ENCODE data around the gene IFIT1.
"Not testable (repeated sequence)": the region's sequence is repeated elsewhere in the genome, so short reads cannot be mapped to it uniquely, and the experiment has no call there.

The IFIT1 gene

GRCh38 chr10:89373916-89374711 is 18.3 kb upstream of the IFIT1 start:
- Histone ChIP-seq H3K36me3 (replicated peaks) (no peaks in the 10 kb centered on the region), H3K4me3 (no peak overlapping the region), H3K4me1 (peaks cover 9% of the 10 kb centered on the region), H3K9me3 (no peaks in the 10 kb centered on the region), H3K27me3 (ENCODE audit: low read depth) (no peaks in the 10 kb centered on the region)
- in situ Hi-C loops (cut with MboI; ENCODE audit: low sequenced_read_pairs): loop anchor here (25.0 kb wide), 1 partner anchor 1712 kb away; the partner anchor contains the start of gene PAPSS2
- no peak for DNase-seq (ENCODE audit: low spot score in 2 of 2)

- peaks cover 9% of the 10 kb centered on the region for H3K4me1 ChIP-seq
These were observed 17.7 kb upstream of the IFIT1 start for GRCh38 chr10:89374713-89375141.

GRCh38 chr10:89377705-89378637 is 14.5 kb upstream of the IFIT1 start, which contains the start of gene IFIT1B:
Gene IFIT1B (plus strand): TSS chr10:89378056. CDS start chr10:89378136, 80 bp downstream.
- no peak for DNase-seq (ENCODE audit: low spot score in 2 of 2)
- H3K36me3 ChIP-seq (replicated peaks): no peaks in the 10 kb centered on the region
- in situ Hi-C loops (cut with MboI; ENCODE audit: low sequenced_read_pairs): no loop called here
- H3K4me1 ChIP-seq: peaks cover 9% of the 10 kb centered on the region
- no peaks in the 10 kb centered on the region for H3K27me3 ChIP-seq (ENCODE audit: low read depth)
- no peak within 1 kb of the TSS for H3K4me3 ChIP-seq
- H3K9me3 ChIP-seq: no peaks in the 10 kb centered on the region

More at GRCh38 chr10:89374713-89375141, 17.7 kb upstream of the IFIT1 start:
- in situ Hi-C loops (cut with MboI; ENCODE audit: low sequenced_read_pairs): loop anchor here (25.0 kb wide), 1 partner anchor 1712 kb away; the partner anchor contains the start of gene PAPSS2
- H3K4me3 ChIP-seq: no peak overlapping the region
- H3K36me3 ChIP-seq (replicated peaks): no peaks in the 10 kb centered on the region
- DNase-seq (ENCODE audit: low spot score in 2 of 2): no peak
- H3K9me3 ChIP-seq: no peaks in the 10 kb centered on the region
- H3K27me3 ChIP-seq (ENCODE audit: low read depth): no peaks in the 10 kb centered on the region

GRCh38 chr10:89379103-89379502 is 13.3 kb upstream of the IFIT1 start:
- Histone ChIP-seq H3K27me3 (ENCODE audit: low read depth) (no peaks in the 10 kb centered on the region), H3K4me3 (no peak overlapping the region), H3K36me3 (replicated peaks) (no peaks in the 10 kb centered on the region), H3K9me3 (no peaks in the 10 kb centered on the region), H3K4me1 (peaks cover 2% of the 10 kb centered on the region)
- DNase-seq (ENCODE audit: low spot score in 2 of 2): no peak
- in situ Hi-C loops (cut with MboI; ENCODE audit: low sequenced_read_pairs): no loop called here

- DNase-seq (ENCODE audit: low spot score in 2 of 2): no peak
- Histone ChIP-seq H3K9me3 (no peaks in the 10 kb centered on the region), H3K4me1 (no peaks in the 10 kb centered on the region), H3K4me3 (no peak overlapping the region), H3K27me3 (ENCODE audit: low read depth) (no peaks in the 10 kb centered on the region), H3K36me3 (replicated peaks) (no peaks in the 10 kb centered on the region)
- in situ Hi-C loops (cut with MboI; ENCODE audit: low sequenced_read_pairs): no loop called here
These were observed 9.7 kb upstream of the IFIT1 start for GRCh38 chr10:89382757-89383156.

- H3K4me3 ChIP-seq: no peak overlapping the region
- in situ Hi-C loops (cut with MboI; ENCODE audit: low sequenced_read_pairs): no loop called here
- no peaks in the 10 kb centered on the region for H3K4me1 ChIP-seq
- no peaks in the 10 kb centered on the region for H3K27me3 ChIP-seq (ENCODE audit: low read depth)
- no peaks in the 10 kb centered on the region for H3K36me3 ChIP-seq (replicated peaks)
- no peaks in the 10 kb centered on the region for H3K9me3 ChIP-seq
- DNase-seq (ENCODE audit: low spot score in 2 of 2): no peak
These were observed 7.7 kb upstream of the IFIT1 start for GRCh38 chr10:89384474-89385340.

- Histone ChIP-seq H3K27me3 (ENCODE audit: low read depth) (no peaks in the 10 kb centered on the region), H3K9me3 (no peaks in the 10 kb centered on the region), H3K4me1 (peaks cover 10% of the 10 kb centered on the region), H3K36me3 (replicated peaks) (no peaks in the 10 kb centered on the region), H3K4me3 (no peak overlapping the region)
- DNase-seq (ENCODE audit: low spot score in 2 of 2): no peak
- in situ Hi-C loops (cut with MboI; ENCODE audit: low sequenced_read_pairs): no loop called here
These were observed 3.6 kb upstream of the IFIT1 start for GRCh38 chr10:89388806-89389205.

GRCh38 chr10:89389254-89389653 is 3.2 kb upstream of the IFIT1 start:
- peak in 1 of 2 experiments; percentile 20 for DNase-seq (ENCODE audit: low spot score in 2 of 2)
- H3K36me3 ChIP-seq (replicated peaks): no peaks in the 10 kb centered on the region
- in situ Hi-C loops (cut with MboI; ENCODE audit: low sequenced_read_pairs): no loop called here
- no peaks in the 10 kb centered on the region for H3K9me3 ChIP-seq
- H3K4me1 ChIP-seq: peaks cover 12% of the 10 kb centered on the region
- no peak overlapping the region for H3K4me3 ChIP-seq
- no peaks in the 10 kb centered on the region for H3K27me3 ChIP-seq (ENCODE audit: low read depth)

GRCh38 chr10:89390476-89391225 is 1.8 kb upstream of the IFIT1 start:
- Histone ChIP-seq H3K4me1 (peaks cover 12% of the 10 kb centered on the region), H3K27me3 (ENCODE audit: low read depth) (no peaks in the 10 kb centered on the region), H3K9me3 (no peaks in the 10 kb centered on the region), H3K4me3 (no peak overlapping the region), H3K36me3 (replicated peaks) (no peaks in the 10 kb centered on the region)
- no peak for DNase-seq (ENCODE audit: low spot score in 2 of 2)
- in situ Hi-C loops (cut with MboI; ENCODE audit: low sequenced_read_pairs): no loop called here

- H3K9me3 ChIP-seq; H3K27me3 ChIP-seq (ENCODE audit: low read depth); in situ Hi-C loops (cut with MboI; ENCODE audit: low sequenced_read_pairs); DNase-seq (ENCODE audit: low spot score in 2 of 2); H3K36me3 ChIP-seq (replicated peaks); H3K4me3 ChIP-seq: not testable (repeated sequence)
- H3K4me1 ChIP-seq: peaks cover 12% of the 10 kb centered on the region
These were observed 1.2 kb upstream of the IFIT1 start for GRCh38 chr10:89391226-89391576.

- Histone ChIP-seq H3K4me1 (peaks cover 12% of the 10 kb centered on the region), H3K4me3 (peak overlapping the region; percentile 40), H3K27me3 (ENCODE audit: low read depth) (no peaks in the 10 kb centered on the region), H3K9me3 (no peaks in the 10 kb centered on the region), H3K36me3 (replicated peaks) (no peaks in the 10 kb centered on the region)
- DNase-seq (ENCODE audit: low spot score in 2 of 2): no peak
- in situ Hi-C loops (cut with MboI; ENCODE audit: low sequenced_read_pairs): no loop called here
These were observed 551 bp downstream of the IFIT1 start for GRCh38 chr10:89392974-89393373.

- DNase-seq (ENCODE audit: low spot score in 2 of 2): no peak
These were observed 1.5 kb downstream of the IFIT1 start for GRCh38 chr10:89393898-89394297.

GRCh38 chr10:89395141-89395540 is 2.7 kb downstream of the IFIT1 start:
- Histone ChIP-seq H3K36me3 (replicated peaks) (no peaks in the 10 kb centered on the region), H3K9me3 (no peaks in the 10 kb centered on the region), H3K27me3 (ENCODE audit: low read depth) (no peaks in the 10 kb centered on the region), H3K4me1 (peaks cover 12% of the 10 kb centered on the region), H3K4me3 (no peak overlapping the region)
- in situ Hi-C loops (cut with MboI; ENCODE audit: low sequenced_read_pairs): no loop called here
- no peak for DNase-seq (ENCODE audit: low spot score in 2 of 2)

More at GRCh38 chr10:89393898-89394297, 1.5 kb downstream of the IFIT1 start:
- Histone ChIP-seq H3K4me3 (no peak overlapping the region), H3K9me3 (no peaks in the 10 kb centered on the region), H3K4me1 (peaks cover 12% of the 10 kb centered on the region), H3K36me3 (replicated peaks) (no peaks in the 10 kb centered on the region), H3K27me3 (ENCODE audit: low read depth) (no peaks in the 10 kb centered on the region)
- in situ Hi-C loops (cut with MboI; ENCODE audit: low sequenced_read_pairs): no loop called here
